MM.1S (cell line): ENCODE measurements around the gene KRTAP4-2.

Experiments
- CTCF ChIP-seq: fragments of 300-600 bp; sonication (generic); IDR thresholded peaks from 2 replicates; pipeline ENCODE4 v1.5.1; 2016; ENCODE audit warnings: antibody characterized with exemption, low read length, mixed read lengths
- EZH2 ChIP-seq: fragments of 300-600 bp; sonication (generic); optimal IDR thresholded peaks from 2 replicates; pipeline ENCODE3; 2017; ENCODE audit warnings: low read depth, mild to moderate bottlenecking, antibody characterized with exemption, low read length, mixed read lengths
- EZH2phosphoT487 ChIP-seq: fragments of 300-600 bp; sonication (generic); IDR thresholded peaks from 2 replicates; pipeline ENCODE4 v1.6.1; 2018; ENCODE audit warnings: antibody characterized with exemption, low read length

- TF ChIP-seq CTCF (no peak), EZH2phosphoT487 (no peak), EZH2 (no peak)
These were observed 30.4 kb downstream of the KRTAP4-2 start for GRCh38 chr17:41147531-41148204.
